Measurements from ENCODE around the gene C9orf152. TPM values are rescaled to one million over a fixed set of nuclear protein-coding genes. Genes with fewer than 3 reads are reported as not detected.
A peak's percentile ranks its signal among the peaks of the same experiment; 100 is the strongest.
"Not testable (repeated sequence)": the region's sequence is repeated elsewhere in the genome, so short reads cannot be mapped to it uniquely, and the experiment has no call there.

C9orf152 gene
- total RNA-seq, 4 donors from 2014 or later: 0.41 to 3.4 (median 0.81) TPM

DNA sequence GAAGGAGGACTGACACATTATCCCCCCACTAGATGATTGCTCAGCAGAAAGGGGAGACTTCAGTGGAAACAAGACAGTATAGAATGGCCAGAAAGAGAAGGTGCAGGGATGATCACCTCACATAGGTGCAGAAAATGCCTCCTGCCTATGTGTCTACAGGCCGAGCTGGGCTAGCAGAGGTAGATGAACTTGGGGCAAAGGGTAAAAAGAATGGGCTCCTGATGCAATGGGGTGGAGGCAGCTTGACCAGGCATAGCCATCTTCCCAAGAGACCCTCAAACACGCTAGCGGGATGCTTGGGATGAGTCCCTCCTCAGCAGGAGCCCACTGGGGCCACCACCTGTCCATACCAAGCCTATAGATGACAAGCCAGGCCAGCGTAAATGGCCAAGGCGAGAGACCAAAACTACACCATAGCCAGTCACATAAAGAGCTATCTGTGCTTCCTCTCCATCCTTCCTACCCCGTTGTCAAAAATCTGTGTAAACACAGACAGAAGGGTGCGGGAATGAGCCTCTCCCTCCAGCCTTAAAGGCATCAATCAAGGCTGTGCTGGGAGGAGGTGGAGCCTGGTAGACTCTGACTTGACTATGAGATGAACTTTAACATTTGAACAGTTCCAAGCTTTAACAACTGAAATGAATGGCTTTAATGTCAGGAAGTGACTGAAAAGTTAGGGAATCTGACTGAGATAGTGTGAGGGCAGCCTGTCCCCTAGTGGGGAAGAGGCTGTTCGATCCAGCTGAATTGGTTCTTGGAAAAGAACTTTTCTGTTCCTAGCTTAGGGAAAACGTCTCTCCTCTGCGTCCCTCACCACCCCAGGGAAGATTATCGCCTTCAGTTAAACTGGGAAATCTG is 10.4 kb downstream of the C9orf152 start:
- 74 to 76% methylated on average over 11 of the region's 11 CpGs for WGBS, 2 donors
- H3K27ac ChIP-seq: no peak overlapping the region
- intact Hi-C loops (cut with DNase I): no loop called here

GRCh38 chr9:110196084-110196499 is 11.9 kb downstream of the C9orf152 start:
- H3K4me3 ChIP-seq; H3K27me3 ChIP-seq; intact Hi-C loops (cut with DNase I); H3K27ac ChIP-seq; H3K36me3 ChIP-seq; DNase-seq; H3K9me3 ChIP-seq: not testable (repeated sequence)
- H3K4me1 ChIP-seq: peaks cover 3 to 17% (median 4%) of the 10 kb centered on the region in 3 donors
- WGBS, 2 donors: 76 to 88% methylated on average over 15 to 16 of the region's 16 CpGs

More for the DNA sequence above, 10.4 kb downstream of the C9orf152 start:
- Histone ChIP-seq H3K4me1 (peaks cover 0 to 13% (median 1%) of the 10 kb centered on the region in 3 donors), H3K27me3 (no peaks in the 10 kb centered on the region), H3K36me3 (no peaks in the 10 kb centered on the region), H3K4me3 (no peak overlapping the region), H3K9me3 (no peaks in the 10 kb centered on the region)
- no peak for DNase-seq
- TF ChIP-seq POLR2A (IDR thresholded peaks at IDR 0.05) (no peak), CTCF (IDR thresholded peaks at IDR 0.05) (peak in 1 of 6 experiments; percentile 7)

GRCh38 chr9:110192531-110193261 is 15.3 kb downstream of the C9orf152 start:
- 62 to 65% methylated on average over 5 of the region's 5 CpGs for WGBS, 2 donors
- no peaks in the 10 kb centered on the region for H3K9me3 ChIP-seq
- no peak for DNase-seq
- H3K27me3 ChIP-seq: no peaks in the 10 kb centered on the region
- TF ChIP-seq POLR2A (IDR thresholded peaks at IDR 0.05) (no peak), CTCF (IDR thresholded peaks at IDR 0.05) (no peak)
- H3K4me1 ChIP-seq: peaks cover 3 to 45% (median 16%) of the 10 kb centered on the region in 3 donors
- intact Hi-C loops (cut with DNase I): no loop called here
- H3K36me3 ChIP-seq: no peaks in the 10 kb centered on the region
- peak overlapping the region in 3 of 4 donors; percentile 62 to 81 (median 69) for H3K27ac ChIP-seq
- H3K4me3 ChIP-seq: no peak overlapping the region

DNA sequence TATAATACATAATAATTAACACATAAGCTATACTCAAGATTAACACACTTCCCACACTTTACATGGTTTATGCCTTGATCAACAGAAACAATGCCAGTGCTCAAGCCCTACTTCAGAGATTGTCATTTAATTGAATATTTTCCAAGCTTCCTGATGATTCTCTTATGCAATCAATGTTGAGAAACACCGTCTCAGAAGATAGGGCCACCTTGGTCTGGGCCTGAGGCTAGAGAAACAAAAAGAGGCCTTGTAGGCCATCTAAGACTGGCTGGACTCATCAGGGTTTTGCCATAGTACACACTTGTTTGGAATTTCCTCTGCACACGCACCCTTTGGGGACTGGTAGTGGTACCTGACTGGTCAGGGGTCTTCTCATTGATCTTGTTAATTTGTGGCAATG is 16.3 kb downstream of the C9orf152 start:
- 60 to 63% methylated on average over 1 to 2 of the region's 2 CpGs for WGBS, 2 donors
- no peak for DNase-seq
- H3K27ac ChIP-seq: no peak overlapping the region
- peaks cover 3 to 55% (median 16%) of the 10 kb centered on the region in 3 donors for H3K4me1 ChIP-seq
- H3K36me3 ChIP-seq: no peaks in the 10 kb centered on the region
- H3K27me3 ChIP-seq: no peaks in the 10 kb centered on the region
- intact Hi-C loops (cut with DNase I): no loop called here
- H3K4me3 ChIP-seq: no peak overlapping the region
- TF ChIP-seq CTCF (IDR thresholded peaks at IDR 0.05) (no peak), POLR2A (IDR thresholded peaks at IDR 0.05) (no peak)
- H3K9me3 ChIP-seq: no peaks in the 10 kb centered on the region

DNA sequence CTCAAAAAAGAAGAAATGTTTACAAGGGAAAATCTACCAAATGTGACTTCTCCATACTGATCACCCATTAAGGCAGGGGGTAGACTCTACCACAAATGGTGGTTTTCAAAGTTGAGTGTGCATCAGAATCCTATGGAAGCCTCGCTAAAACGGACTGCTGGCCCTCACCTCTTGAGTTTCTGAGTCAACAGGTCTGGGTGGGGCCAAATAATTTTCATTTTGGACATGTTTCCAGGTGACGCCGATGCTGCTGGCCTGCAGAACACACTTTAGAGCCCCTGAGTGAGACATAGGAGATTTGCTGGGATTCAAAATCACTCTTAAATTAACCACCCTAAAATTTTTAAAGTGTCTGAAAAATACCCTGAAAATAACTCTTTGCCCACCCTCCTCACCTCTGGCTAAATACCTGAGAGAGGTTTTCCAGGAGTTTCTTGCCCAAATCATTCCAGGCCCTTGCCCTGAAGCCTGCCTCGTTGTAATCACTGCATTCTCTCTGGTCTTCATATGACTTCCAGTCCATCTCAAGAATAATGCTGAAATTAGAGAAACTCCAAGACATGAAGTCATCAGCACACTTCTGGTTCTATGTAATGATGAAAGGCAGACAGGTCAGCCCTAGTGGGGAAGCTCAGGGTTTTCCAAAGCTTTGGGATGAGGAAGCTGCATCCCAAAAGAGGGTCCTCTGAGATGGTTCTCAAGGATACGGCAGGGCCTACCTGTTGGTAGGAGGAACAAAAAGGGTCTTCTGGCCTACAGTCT is 18.2 kb downstream of the C9orf152 start:
- intact Hi-C loops (cut with DNase I): no loop called here
- Histone ChIP-seq H3K27ac (peak overlapping the region; percentile 22 to 74 (median 69)), H3K4me3 (no peak overlapping the region), H3K4me1 (peaks cover 3 to 65% (median 16%) of the 10 kb centered on the region in 3 donors), H3K36me3 (no peaks in the 10 kb centered on the region), H3K27me3 (no peaks in the 10 kb centered on the region), H3K9me3 (no peaks in the 10 kb centered on the region)
- 73 to 89% methylated on average over 5 to 6 of the region's 6 CpGs for WGBS, 2 donors
- no peak for DNase-seq
- TF ChIP-seq POLR2A (IDR thresholded peaks at IDR 0.05) (no peak), CTCF (IDR thresholded peaks at IDR 0.05) (no peak)

Data from esophagus squamous epithelium (tissue), 5 donors.